GM12872 (cell line): ENCODE data around the gene STK38L.

Experiments
- TF ChIP-seq, protein P1 (sequence below): IDR thresholded peaks from 3 replicates; pipeline ENCODE4 v1.5.1; 2011; ENCODE audit warnings: low read depth, mild to moderate bottlenecking, low read length, moderate library complexity; ENCODE audit not compliant: insufficient read depth

Gene STK38L

DNA sequence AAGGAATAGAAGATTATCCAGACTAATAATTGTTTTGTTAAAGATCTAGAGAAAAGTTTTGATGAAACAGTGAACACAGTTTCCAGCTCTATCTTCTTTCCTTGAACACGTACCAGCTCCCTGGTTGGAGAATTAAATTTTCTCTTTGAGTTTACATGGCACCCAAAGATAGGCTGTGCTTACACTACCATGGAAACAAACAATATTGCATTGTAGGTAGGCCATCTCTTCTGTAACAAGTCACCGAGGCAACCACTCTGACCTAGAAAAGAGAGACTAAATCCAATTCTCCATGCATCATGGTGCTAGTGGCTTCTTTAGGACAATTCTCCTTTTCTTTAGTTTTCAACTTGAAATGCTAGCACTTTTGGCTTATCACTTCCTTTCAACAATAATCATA, 98.5 kb downstream of the STK38L start:
- TF ChIP-seq, protein P1, sequence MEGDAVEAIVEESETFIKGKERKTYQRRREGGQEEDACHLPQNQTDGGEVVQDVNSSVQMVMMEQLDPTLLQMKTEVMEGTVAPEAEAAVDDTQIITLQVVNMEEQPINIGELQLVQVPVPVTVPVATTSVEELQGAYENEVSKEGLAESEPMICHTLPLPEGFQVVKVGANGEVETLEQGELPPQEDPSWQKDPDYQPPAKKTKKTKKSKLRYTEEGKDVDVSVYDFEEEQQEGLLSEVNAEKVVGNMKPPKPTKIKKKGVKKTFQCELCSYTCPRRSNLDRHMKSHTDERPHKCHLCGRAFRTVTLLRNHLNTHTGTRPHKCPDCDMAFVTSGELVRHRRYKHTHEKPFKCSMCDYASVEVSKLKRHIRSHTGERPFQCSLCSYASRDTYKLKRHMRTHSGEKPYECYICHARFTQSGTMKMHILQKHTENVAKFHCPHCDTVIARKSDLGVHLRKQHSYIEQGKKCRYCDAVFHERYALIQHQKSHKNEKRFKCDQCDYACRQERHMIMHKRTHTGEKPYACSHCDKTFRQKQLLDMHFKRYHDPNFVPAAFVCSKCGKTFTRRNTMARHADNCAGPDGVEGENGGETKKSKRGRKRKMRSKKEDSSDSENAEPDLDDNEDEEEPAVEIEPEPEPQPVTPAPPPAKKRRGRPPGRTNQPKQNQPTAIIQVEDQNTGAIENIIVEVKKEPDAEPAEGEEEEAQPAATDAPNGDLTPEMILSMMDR, result no peak

DNA sequence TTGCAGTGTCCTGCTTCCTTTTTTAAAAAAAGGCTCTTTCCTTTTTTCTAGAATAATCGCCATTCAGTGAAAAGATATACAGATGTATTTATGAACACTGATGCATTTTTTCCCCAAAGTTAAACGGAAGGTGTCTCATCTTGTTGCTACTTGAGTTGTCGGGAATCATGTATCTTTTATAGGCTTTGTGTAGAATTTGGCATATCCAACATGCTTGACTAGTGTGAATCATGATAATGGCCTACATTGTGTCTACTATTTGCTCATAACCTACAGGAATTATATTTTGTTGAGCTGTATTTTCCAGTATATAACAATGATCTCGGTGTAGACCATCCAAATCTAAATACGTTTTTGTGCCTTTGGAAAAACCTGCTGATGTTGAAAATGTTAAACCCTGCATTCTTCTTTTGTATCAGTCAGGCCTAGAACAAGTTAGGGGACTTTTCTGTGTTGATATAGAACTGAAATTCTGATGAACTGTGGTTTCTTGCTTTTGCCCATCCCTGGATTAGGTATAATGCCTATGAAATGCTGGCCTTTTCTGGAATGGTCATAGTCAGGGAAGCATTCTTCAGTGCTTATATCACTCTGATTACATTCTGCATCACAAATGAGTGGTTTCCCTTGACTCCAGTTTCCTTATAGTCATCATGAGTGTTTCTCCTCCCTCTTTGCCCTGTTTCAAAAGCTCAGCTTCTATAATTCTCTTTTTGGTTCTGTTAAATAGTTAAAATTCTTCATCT, 99.3 kb downstream of the STK38L start:
- TF ChIP-seq, protein P1, result no peak

DNA sequence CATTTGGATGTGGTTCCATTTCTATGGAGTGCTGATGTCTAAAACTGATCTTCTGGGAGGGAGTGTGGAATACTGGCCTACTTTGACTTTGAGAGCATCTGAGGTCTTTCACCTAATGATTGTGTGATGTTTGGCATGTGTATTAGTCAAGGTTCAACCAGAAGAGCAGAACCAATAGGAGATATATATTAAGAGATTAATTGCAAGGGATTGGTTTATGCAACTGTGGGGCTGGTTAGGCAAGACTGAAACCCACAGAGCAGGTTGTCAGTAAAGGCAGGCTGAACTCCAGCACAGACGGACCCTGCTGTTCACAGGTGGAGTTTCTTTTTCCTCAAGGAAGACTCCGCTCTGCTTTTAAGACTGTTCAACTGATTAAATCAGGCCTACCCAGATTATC, 100.2 kb downstream of the STK38L start:
- TF ChIP-seq, protein P1, result no peak

DNA sequence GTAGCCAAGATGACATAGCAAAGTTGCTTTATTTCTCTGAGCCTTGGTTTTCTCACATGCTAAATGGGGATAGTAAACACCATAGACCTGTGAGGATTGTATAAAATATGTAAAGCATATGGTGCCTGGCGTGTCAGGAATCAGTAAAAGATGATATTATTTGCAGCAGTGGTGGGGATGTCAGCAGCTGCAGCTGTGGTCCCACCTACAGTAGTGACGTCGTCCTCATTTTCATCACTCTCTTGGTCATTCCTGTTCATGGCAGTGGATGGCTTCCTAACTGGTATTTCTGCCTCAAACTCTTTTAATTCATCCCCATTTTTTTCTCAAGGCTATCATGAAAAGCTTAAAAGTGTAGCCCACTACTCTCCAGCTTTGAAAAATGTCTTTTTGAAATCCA, 100.7 kb downstream of the STK38L start:
- TF ChIP-seq, protein P1, result no peak

DNA sequence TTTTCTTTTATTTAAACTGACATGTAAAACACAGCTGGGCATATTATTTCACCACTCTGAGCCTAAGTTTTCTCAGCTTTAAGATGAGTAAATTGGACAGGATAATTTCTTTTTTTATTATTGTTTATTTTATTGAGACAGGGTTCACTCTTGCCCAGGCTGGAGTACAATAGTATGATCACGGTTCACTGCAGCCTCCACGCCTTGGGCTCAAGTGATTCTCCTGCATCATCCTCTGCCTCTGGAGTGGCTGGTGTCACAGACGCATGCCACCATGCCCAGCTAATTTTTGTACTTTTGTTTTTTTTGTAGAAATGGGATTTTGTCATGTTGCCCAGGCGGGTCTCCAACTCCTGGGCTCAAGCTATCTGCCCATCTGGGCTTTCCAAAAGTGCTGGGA, 101.3 kb downstream of the STK38L start:
- TF ChIP-seq, protein P1, result no peak

DNA sequence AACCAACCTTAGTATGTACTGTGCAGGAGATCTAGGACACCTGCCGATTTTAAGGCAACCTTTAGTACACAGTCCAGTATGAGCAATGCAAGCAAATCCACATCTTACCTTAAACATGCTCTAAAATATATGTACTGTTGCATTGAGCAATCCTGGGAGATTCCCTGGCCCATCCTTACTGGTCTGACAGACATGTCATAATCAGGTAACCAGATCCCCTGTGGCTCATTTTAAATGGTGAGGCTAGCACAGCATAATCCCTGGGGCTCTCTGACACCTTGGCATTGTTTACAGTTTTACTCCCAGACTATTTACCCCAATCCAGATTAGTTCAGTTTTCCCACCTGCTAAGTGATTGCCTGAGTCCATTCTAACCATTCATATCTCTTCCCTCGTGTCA, 103.7 kb downstream of the STK38L start:
- TF ChIP-seq, protein P1, result no peak

DNA sequence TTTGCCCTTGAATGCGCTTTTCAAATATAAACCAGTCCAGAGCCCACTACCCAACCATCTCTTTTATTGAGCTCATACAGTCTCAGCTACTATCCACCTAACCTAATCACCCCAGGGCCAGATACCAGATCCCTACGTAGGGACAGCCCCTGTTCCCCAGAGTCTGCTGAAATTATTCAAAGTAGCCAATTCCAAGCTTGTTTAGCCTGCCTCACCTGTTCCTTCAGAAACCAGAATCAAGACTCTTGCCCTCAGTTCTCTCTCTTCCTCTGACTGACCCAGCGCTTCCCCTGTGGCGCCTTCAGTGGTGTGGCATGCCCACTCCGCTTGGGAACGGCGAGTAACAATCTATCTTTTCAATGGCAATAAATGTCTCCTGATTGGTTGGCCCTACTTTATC, 107.4 kb downstream of the STK38L start:
- TF ChIP-seq, protein P1, result no peak
